ENCODE data around the gene IL22RA1.
A peak's percentile ranks its signal among the peaks of the same experiment; 100 is the strongest.

IL22RA1 gene

DNA sequence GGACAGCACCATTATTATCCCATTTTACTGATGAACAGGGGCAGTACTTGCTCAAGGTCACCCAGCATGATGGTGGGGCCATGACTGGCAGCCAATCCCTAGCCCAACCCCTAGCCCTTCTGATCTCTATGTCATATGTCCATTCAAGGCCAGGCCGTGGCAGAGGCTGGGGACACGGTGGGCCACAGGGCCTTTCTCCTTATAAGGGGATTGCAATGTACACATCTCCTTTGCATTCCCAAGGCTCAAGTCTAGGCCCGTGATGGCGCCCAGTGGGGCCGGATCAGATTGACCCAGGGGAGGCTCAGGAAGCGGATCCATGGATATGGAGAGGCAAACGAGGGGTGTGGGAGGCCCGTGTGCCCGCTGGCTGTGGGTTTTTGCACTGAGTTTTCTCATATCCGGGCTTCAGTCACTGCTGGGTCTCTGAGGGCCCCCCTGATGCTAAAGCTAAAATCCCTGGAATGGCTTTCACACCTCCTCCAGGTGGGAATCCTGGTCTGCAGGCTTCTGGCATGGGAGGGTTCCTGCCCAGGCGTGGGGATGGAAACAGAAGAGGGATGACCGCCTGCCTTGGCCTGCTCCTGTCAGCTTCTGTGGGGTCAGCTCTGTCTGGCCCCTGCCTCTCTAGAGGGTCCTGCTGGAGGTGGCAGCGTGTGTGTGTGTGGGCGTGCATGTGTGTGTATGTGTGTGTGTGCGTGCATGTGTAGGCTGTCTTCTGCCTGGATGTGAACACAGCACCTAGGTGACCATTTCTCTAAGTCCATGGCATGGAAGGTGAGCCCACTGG lies 33.1 kb downstream of the IL22RA1 start (continued):
- TF ChIP-seq, protein P1, sequence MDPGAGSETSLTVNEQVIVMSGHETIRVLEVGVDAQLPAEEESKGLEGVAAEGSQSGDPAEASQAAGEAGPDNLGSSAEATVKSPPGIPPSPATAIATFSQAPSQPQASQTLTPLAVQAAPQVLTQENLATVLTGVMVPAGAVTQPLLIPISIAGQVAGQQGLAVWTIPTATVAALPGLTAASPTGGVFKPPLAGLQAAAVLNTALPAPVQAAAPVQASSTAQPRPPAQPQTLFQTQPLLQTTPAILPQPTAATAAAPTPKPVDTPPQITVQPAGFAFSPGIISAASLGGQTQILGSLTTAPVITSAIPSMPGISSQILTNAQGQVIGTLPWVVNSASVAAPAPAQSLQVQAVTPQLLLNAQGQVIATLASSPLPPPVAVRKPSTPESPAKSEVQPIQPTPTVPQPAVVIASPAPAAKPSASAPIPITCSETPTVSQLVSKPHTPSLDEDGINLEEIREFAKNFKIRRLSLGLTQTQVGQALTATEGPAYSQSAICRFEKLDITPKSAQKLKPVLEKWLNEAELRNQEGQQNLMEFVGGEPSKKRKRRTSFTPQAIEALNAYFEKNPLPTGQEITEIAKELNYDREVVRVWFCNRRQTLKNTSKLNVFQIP (CRISPR knock-in tag; IDR thresholded peaks at IDR 0.05; ENCODE audit: borderline replicate concordance, low read depth): no peak
- no peak for TF ChIP-seq ZNF70 (CRISPR knock-in tag; IDR thresholded peaks at IDR 0.05)
- no peak for TF ChIP-seq OSR1 (CRISPR knock-in tag; IDR thresholded peaks at IDR 0.05)
- no peak for TF ChIP-seq CSDC2 (CRISPR knock-in tag; IDR thresholded peaks at IDR 0.05)

- TF ChIP-seq CREB5 (CRISPR knock-in tag; IDR thresholded peaks at IDR 0.05; ENCODE audit: low read depth) (no peak), CSRNP3 (CRISPR knock-in tag; IDR thresholded peaks at IDR 0.05) (no peak), ZNF8 (CRISPR knock-in tag; IDR thresholded peaks at IDR 0.05) (no peak), TOX (CRISPR knock-in tag; IDR thresholded peaks at IDR 0.05; ENCODE audit: borderline replicate concordance) (no peak), OSR1 (CRISPR knock-in tag; IDR thresholded peaks at IDR 0.05) (no peak), BACH2 (CRISPR knock-in tag; IDR thresholded peaks at IDR 0.05; ENCODE audit: borderline replicate concordance) (no peak), ISL1 (CRISPR knock-in tag; IDR thresholded peaks at IDR 0.05) (no peak), ZFP30 (CRISPR knock-in tag; IDR thresholded peaks at IDR 0.05) (no peak), ZNF70 (CRISPR knock-in tag; IDR thresholded peaks at IDR 0.05) (no peak), ARNTL (CRISPR knock-in tag; IDR thresholded peaks at IDR 0.05; ENCODE audit: borderline replicate concordance, low read depth) (no peak), SNAI2 (CRISPR knock-in tag; IDR thresholded peaks at IDR 0.05) (no peak), PATZ1 (CRISPR knock-in tag; IDR thresholded peaks at IDR 0.05; ENCODE audit: borderline replicate concordance) (no peak), ZNF565 (CRISPR knock-in tag; conservative IDR thresholded peaks at IDR 0.05; ENCODE audit: low read depth) (no peak), ZFP3 (CRISPR knock-in tag; IDR thresholded peaks at IDR 0.05) (no peak)
Observed at GRCh38 chr1:24109166-24109483, 33.8 kb downstream of the IL22RA1 start.

DNA sequence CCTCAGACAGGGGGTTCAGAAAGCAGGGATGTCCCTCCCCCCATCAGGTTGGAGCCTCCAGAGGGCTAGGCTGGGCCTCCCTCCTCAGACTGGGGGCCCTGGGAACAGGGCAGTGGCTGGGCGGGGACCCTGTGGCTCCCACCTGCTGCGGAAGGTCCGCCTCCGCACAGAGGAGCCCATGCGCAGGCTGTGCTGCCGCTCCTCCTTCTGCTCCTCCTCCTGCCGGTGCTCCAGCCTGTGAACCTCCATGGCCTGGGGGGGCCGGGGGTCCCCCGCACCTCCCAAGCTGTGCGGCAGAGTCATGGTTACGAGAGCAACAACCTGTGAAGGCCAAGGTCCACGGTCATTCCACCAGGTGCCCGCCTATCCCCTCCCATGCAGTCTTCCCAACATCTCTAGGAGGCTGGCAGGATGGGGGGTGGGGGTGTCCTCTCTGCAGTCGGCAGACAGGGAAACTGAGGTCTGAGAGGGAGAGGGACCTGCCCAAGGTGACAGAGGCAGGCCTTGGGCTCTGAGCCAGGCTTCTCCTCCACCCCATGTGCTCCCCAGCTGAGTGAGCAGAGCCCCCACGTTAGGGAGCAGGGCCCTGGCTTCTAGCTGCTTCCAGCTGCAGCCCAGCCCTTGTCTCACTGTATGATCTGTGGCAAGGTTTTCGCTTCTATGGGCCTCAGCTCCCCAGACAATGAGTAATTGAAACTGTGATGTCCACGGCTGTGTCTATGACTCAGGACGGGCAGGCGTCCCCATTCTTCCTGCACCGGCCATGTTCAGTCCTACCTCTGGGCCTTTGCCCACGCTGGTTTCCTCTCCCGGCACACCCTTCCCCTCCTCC lies 34.4 kb downstream of the IL22RA1 start:
- peak; percentile 66 for ATAC-seq
- TF ChIP-seq ZC3H10 (CRISPR knock-in tag; IDR thresholded peaks at IDR 0.05) (no peak), PATZ1 (CRISPR knock-in tag; IDR thresholded peaks at IDR 0.05; ENCODE audit: borderline replicate concordance) (no peak), ESRRG (CRISPR knock-in tag; IDR thresholded peaks at IDR 0.05) (no peak)

More at GRCh38 chr1:24109166-24109483, 33.8 kb downstream of the IL22RA1 start:
- ATAC-seq: no peak

Data from SK-N-SH treated with all-trans-retinoic acid at 6 μM for 48 hours (cell line).